PFSK-1 (cell line): ENCODE data around the gene ANKH.

Experiments used
- FOXP2 ChIP-seq: optimal IDR thresholded peaks from 2 replicates; pipeline ENCODE3; 2011; ENCODE audit warnings: borderline replicate concordance, control low read depth, inconsistent platforms; ENCODE audit not compliant: insufficient read depth; ENCODE audit errors: extremely low read length, extremely low read depth
- POLR2AphosphoS5 ChIP-seq: IDR thresholded peaks from 2 replicates; pipeline ENCODE4 v1.6.1; 2012; ENCODE audit warnings: low read depth, mild to moderate bottlenecking, control low read depth, low read length, moderate library complexity
- SIN3A ChIP-seq: IDR thresholded peaks from 2 replicates; pipeline ENCODE4 v1.6.1; 2012; ENCODE audit warnings: mild to moderate bottlenecking, low read length, moderate library complexity, borderline replicate concordance; ENCODE audit not compliant: insufficient read depth
- TAF1 ChIP-seq: IDR thresholded peaks from 2 replicates; pipeline ENCODE4 v1.6.1; 2012; ENCODE audit warnings: low read length, control low read depth, borderline replicate concordance; ENCODE audit not compliant: insufficient read depth
- TF ChIP-seq, protein P1 (sequence below), 2 experiments: IDR thresholded peaks; 2 replicates each; pipeline versions ENCODE4 v1.6.1 to v1.8.0; 2011 to 2012; ENCODE audit warnings: low read depth in 2 of 2, low read length in 2 of 2, control low read depth in 1 of 2, inconsistent platforms in 1 of 2, mild to moderate bottlenecking in 1 of 2, moderate library complexity in 1 of 2; ENCODE audit not compliant: insufficient read depth in 1 of 2

The ANKH gene

DNA sequence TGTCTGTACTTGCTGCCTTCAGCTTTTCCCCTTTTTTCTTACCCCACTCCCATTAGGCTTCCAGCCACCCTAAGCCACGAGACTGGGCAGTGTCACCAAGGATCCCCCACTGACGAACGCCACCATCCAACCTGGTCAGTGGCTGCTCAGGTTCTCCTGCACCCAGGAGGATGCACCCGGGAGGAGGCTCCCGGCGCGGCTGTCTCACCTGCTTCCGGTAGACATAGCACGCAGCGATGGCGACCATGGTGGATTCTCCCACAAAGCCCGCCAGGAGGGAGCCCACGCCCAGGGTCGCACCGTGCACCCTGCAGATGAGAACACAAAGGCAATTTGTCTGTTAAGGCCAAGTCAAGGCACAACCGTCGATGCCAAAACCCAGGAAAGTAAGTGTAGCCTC is 158.9 kb downstream of the ANKH start:
- TF ChIP-seq SIN3A (no peak), POLR2AphosphoS5 (no peak), FOXP2 (no peak)

GRCh38 chr5:14712131-14712530 is 159.4 kb downstream of the ANKH start:
- no peak for TF ChIP-seq FOXP2

GRCh38 chr5:14710313-14710994 is 161.1 kb downstream of the ANKH start:
- TF ChIP-seq TAF1 (no peak), POLR2AphosphoS5 (no peak), FOXP2 (no peak), SIN3A (no peak)
- TF ChIP-seq, protein P1, sequence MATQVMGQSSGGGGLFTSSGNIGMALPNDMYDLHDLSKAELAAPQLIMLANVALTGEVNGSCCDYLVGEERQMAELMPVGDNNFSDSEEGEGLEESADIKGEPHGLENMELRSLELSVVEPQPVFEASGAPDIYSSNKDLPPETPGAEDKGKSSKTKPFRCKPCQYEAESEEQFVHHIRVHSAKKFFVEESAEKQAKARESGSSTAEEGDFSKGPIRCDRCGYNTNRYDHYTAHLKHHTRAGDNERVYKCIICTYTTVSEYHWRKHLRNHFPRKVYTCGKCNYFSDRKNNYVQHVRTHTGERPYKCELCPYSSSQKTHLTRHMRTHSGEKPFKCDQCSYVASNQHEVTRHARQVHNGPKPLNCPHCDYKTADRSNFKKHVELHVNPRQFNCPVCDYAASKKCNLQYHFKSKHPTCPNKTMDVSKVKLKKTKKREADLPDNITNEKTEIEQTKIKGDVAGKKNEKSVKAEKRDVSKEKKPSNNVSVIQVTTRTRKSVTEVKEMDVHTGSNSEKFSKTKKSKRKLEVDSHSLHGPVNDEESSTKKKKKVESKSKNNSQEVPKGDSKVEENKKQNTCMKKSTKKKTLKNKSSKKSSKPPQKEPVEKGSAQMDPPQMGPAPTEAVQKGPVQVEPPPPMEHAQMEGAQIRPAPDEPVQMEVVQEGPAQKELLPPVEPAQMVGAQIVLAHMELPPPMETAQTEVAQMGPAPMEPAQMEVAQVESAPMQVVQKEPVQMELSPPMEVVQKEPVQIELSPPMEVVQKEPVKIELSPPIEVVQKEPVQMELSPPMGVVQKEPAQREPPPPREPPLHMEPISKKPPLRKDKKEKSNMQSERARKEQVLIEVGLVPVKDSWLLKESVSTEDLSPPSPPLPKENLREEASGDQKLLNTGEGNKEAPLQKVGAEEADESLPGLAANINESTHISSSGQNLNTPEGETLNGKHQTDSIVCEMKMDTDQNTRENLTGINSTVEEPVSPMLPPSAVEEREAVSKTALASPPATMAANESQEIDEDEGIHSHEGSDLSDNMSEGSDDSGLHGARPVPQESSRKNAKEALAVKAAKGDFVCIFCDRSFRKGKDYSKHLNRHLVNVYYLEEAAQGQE (IDR thresholded peaks at IDR 0.05; ENCODE audit: insufficient read depth in 1 of 2, low read depth in 2 of 2, low read length in 2 of 2), result no peak

DNA sequence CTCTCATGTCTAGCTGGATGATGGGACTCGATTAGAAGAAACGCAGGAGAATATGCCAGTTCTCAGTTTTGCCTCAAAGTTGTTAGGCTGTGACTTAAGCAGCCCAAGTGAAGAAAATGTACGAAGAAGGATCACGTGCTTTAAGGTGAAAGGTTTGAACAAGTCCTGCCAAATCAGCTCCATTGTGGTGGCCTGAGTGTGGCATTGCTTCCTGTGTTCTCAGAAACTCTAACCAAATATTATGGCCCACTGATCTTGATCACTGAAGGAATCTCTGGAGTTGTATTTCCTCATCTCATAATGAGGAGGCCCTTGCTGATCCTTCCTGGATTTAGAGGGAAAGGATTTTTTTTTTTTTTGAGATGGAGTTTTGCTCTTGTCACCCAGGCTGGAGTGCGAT is 163.0 kb downstream of the ANKH start:
- TF ChIP-seq FOXP2, result no peak
- no peak for TF ChIP-seq TAF1
- TF ChIP-seq, protein P1 (IDR thresholded peaks at IDR 0.05; ENCODE audit: insufficient read depth in 1 of 2, low read depth in 2 of 2, low read length in 2 of 2), result no peak
- TF ChIP-seq SIN3A, result no peak
- TF ChIP-seq POLR2AphosphoS5, result no peak

DNA sequence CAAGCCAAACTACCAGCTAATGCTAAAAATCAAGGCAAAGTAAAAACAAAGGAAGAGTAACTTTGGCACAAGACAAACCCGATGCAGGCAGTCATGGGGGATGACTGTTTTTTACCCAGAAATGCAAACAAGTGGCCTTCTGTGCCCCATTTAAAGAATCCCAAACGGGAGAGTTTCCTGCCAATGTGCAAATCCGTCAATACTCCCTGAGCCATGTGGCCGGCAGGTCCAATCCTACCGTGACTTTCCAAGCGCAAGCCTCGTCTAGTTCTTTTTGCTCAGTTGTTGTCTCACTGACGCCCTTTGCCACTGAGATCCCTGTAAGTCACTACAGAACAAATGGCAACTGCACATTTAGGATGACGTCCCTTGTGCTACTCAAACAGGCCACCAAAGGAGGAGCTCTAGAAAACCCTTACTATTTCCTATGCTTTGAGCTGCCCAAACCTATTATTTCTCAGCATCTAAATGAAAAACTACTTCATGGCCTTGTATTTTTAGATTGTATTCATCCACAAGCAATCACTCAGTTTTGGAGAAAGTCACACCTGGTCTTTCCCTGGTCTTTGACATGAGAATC is 163.7 kb downstream of the ANKH start:
- TF ChIP-seq POLR2AphosphoS5, result no peak
- TF ChIP-seq, protein P1 (IDR thresholded peaks at IDR 0.05; ENCODE audit: insufficient read depth in 1 of 2, low read depth in 2 of 2, low read length in 2 of 2), result no peak
- TF ChIP-seq TAF1, result no peak
- no peak for TF ChIP-seq SIN3A
- TF ChIP-seq FOXP2, result no peak

DNA sequence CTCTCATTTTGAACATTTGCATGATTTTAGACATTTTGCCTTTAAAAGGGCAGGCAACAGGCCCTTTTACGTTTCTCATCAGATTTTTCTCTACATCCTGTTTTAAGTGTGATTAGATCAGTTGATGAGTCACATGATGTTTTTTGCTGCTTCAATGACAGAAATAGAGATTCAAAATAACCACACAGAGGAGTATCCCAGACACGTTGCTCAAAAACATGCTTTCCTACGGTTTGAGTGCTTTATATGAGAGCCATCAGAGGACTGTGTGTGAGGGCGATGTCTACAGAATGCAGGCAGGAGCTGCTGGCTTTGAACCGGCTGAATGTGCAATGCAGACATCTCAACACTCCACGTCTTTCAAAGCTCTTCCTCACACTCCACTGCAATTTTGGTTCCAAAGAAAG is 165.0 kb downstream of the ANKH start:
- TF ChIP-seq SIN3A (peak; percentile 90; the same call in 1 of the 2 replicates), TAF1 (no peak), FOXP2 (no peak), POLR2AphosphoS5 (no peak)
- TF ChIP-seq, protein P1 (IDR thresholded peaks at IDR 0.05; ENCODE audit: insufficient read depth in 1 of 2, low read depth in 2 of 2, low read length in 2 of 2), result no peak
